ENCODE results near the gene CTRB1. TPM values are rescaled to one million over a fixed set of nuclear protein-coding genes. Genes with fewer than 3 reads are reported as not detected.
A peak's percentile ranks its signal among the peaks of the same experiment; 100 is the strongest.

CTRB1 gene
- total RNA-seq, 6 experiments from 2014 or later = not detected

- TF ChIP-seq, protein P1, sequence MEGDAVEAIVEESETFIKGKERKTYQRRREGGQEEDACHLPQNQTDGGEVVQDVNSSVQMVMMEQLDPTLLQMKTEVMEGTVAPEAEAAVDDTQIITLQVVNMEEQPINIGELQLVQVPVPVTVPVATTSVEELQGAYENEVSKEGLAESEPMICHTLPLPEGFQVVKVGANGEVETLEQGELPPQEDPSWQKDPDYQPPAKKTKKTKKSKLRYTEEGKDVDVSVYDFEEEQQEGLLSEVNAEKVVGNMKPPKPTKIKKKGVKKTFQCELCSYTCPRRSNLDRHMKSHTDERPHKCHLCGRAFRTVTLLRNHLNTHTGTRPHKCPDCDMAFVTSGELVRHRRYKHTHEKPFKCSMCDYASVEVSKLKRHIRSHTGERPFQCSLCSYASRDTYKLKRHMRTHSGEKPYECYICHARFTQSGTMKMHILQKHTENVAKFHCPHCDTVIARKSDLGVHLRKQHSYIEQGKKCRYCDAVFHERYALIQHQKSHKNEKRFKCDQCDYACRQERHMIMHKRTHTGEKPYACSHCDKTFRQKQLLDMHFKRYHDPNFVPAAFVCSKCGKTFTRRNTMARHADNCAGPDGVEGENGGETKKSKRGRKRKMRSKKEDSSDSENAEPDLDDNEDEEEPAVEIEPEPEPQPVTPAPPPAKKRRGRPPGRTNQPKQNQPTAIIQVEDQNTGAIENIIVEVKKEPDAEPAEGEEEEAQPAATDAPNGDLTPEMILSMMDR (IDR thresholded peaks at IDR 0.05) = no peak
- Mint-ChIP-seq H3K9me3 (peaks cover 10% of the 10 kb centered on the region; the same call in 1 of the 2 replicates), H3K4me1 (ENCODE audit: low read depth) (peaks cover 17% of the 10 kb centered on the region), H3K27ac (no peak overlapping the region), H3K36me3 (ENCODE audit: low read depth) (peaks cover 13% of the 10 kb centered on the region), H3K27me3 (ENCODE audit: insufficient read depth) (peaks cover 37% of the 10 kb centered on the region), H3K4me3 (no peak overlapping the region)
- DNase-seq = no peak
Observed at GRCh38 chr16:75226550-75227360, 8.0 kb downstream of the CTRB1 start.

GRCh38 chr16:75227361-75228142 lies 8.8 kb downstream of the CTRB1 start:
- H3K27ac Mint-ChIP-seq = peak overlapping the region; percentile 14
- TF ChIP-seq, protein P1 (IDR thresholded peaks at IDR 0.05) = no peak
- peaks cover 17% of the 10 kb centered on the region for H3K4me1 Mint-ChIP-seq (ENCODE audit: low read depth)
- no peak for DNase-seq
- H3K4me3 Mint-ChIP-seq = peak overlapping the region; percentile 13; the same call in 1 of the 2 replicates
- peaks cover 10% of the 10 kb centered on the region; the same call in 1 of the 2 replicates for H3K9me3 Mint-ChIP-seq
- peaks cover 37% of the 10 kb centered on the region for H3K27me3 Mint-ChIP-seq (ENCODE audit: insufficient read depth)
- H3K36me3 Mint-ChIP-seq (ENCODE audit: low read depth) = peaks cover 15% of the 10 kb centered on the region

DNA sequence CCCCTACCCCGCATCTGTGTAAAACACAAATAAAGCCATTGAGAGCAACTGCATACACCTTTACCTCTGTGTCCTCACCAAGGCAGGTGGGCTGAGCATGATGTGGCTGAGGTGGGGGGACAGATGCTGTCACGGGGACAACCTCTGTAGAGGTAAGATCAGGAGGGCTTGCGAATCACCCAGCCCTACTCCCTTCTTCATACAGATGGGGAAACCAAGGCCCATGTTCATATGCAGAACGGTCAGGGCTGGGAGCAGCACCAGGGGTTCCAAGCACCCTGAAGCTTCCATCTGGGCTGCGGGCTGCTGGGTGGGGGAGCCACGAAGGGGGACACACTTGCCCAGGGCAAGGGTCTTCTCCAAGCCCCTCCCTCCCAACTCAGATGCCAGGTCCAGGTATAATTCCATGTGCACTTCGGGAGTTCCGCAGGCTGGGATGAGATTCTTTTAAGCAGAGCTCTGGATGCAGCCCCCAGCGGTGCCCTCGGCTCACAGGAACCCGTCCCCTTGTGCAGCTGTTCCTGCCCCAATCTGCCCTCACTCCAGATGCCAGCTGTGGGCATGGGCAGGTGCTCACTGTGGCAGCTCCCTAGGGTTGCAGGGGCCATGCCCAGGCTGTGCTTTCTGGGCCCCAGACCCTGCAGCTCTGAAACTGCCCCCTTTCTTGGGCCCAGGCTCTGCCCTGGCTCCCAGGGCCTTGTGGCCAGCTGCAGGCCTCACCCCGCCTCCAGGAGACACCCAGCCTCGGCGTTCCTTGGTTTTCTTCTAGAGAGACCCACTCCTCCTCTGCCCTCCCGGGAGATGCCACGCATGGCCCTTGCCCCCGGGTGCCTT lies 9.6 kb downstream of the CTRB1 start:
- Mint-ChIP-seq H3K27me3 (ENCODE audit: insufficient read depth) (peaks cover 37% of the 10 kb centered on the region), H3K27ac (peak overlapping the region; percentile 14; the same call in 1 of the 2 replicates), H3K9me3 (peaks cover 10% of the 10 kb centered on the region; the same call in 1 of the 2 replicates), H3K4me3 (no peak overlapping the region; the same call in 1 of the 2 replicates), H3K4me1 (ENCODE audit: low read depth) (peaks cover 17% of the 10 kb centered on the region), H3K36me3 (ENCODE audit: low read depth) (peaks cover 21% of the 10 kb centered on the region)
- TF ChIP-seq, protein P1 (IDR thresholded peaks at IDR 0.05) = no peak
- no peak for DNase-seq

DNA sequence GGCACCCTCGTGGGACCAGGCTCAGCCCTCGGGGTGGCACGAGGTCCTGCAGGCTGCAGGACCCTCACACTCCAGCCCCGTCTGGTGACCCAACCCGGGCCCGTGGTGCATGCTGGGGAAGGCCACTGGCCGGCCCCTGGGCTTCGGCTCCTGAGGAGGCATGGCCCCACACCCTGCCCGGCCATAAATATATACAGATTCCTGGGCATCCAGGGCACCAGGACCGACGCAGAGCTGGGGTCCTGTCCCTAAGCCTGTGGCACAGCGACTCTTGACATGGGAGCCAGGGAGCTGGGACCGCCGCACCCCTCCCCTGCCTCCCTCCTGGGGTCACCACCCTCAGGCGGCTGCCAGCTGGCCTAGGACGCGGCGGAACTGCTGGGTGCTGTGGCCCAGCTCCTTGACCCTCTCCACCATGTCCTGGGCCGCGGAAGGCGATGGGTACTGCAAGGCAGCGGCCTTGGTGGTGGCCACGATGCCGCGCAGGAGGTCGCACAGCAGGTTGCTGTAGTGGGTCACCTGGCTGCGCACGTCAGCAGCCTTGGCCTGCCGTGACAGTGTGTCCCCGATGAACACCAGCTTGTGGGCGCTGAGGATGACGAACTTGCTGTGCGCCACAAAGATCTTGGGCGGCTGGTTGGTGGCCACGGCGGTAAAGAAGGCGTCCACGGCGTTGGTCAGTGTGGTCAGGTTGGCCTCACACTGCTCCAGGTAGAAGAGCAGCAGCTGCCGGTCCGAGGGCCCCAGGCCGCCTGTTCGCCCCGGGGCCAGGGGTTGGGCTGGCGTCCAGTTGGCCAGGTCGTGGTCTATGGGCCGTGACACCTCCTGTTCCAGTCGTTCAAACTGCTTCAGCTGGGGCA lies 10.6 kb downstream of the CTRB1 start:
- H3K27me3 Mint-ChIP-seq (ENCODE audit: insufficient read depth) = peaks cover 38% of the 10 kb centered on the region
- peaks cover 11% of the 10 kb centered on the region for H3K9me3 Mint-ChIP-seq
- H3K4me3 Mint-ChIP-seq = no peak overlapping the region
- TF ChIP-seq, protein P1 (IDR thresholded peaks at IDR 0.05) = no peak
- H3K36me3 Mint-ChIP-seq (ENCODE audit: low read depth) = peaks cover 21% of the 10 kb centered on the region
- peaks cover 24% of the 10 kb centered on the region for H3K4me1 Mint-ChIP-seq (ENCODE audit: low read depth)
- no peak overlapping the region for H3K27ac Mint-ChIP-seq
- DNase-seq = no peak

Data from HFFc6 (cell line).